ENCODE results near the gene CNTN4.

Gene CNTN4

GRCh38 chr3:2456788-2457187 is 358.1 kb downstream of the CNTN4 start:
- H3K4me3 ChIP-seq (ENCODE audit: low read depth, low read length), result no peak overlapping the region
- in situ Hi-C loops (cut with HindIII; ENCODE audit: low sequenced_read_pairs), result no loop called here
- TF ChIP-seq CTCF (IDR thresholded peaks at IDR 0.05; ENCODE audit: low read depth, low read length, missing control alignments), result no peak
- DNase-seq (ENCODE audit: low read depth), result no peak

- no peak overlapping the region for H3K4me3 ChIP-seq (ENCODE audit: low read depth, low read length)
- TF ChIP-seq CTCF (IDR thresholded peaks at IDR 0.05; ENCODE audit: low read depth, low read length, missing control alignments), result no peak
- no peak for DNase-seq (ENCODE audit: low read depth)
- in situ Hi-C loops (cut with HindIII; ENCODE audit: low sequenced_read_pairs), result no loop called here
These were observed 360.1 kb downstream of the CNTN4 start for GRCh38 chr3:2458816-2459215.

- in situ Hi-C loops (cut with HindIII; ENCODE audit: low sequenced_read_pairs), result no loop called here
- no peak overlapping the region for H3K4me3 ChIP-seq (ENCODE audit: low read depth, low read length)
- TF ChIP-seq CTCF (IDR thresholded peaks at IDR 0.05; ENCODE audit: low read depth, low read length, missing control alignments), result no peak
- no peak for DNase-seq (ENCODE audit: low read depth)
These were observed 367.2 kb downstream of the CNTN4 start for GRCh38 chr3:2465842-2466241.

GRCh38 chr3:2468816-2469215 is 370.1 kb downstream of the CNTN4 start:
- no peak for DNase-seq (ENCODE audit: low read depth)
- in situ Hi-C loops (cut with HindIII; ENCODE audit: low sequenced_read_pairs), result no loop called here
- no peak for TF ChIP-seq CTCF (IDR thresholded peaks at IDR 0.05; ENCODE audit: low read depth, low read length, missing control alignments)
- H3K4me3 ChIP-seq (ENCODE audit: low read depth, low read length), result no peak overlapping the region

- no peak overlapping the region for H3K4me3 ChIP-seq (ENCODE audit: low read depth, low read length)
- no peak for TF ChIP-seq CTCF (IDR thresholded peaks at IDR 0.05; ENCODE audit: low read depth, low read length, missing control alignments)
- in situ Hi-C loops (cut with HindIII; ENCODE audit: low sequenced_read_pairs), result no loop called here
- DNase-seq (ENCODE audit: low read depth), result no peak
These were observed 378.3 kb downstream of the CNTN4 start for GRCh38 chr3:2476996-2477395.

- in situ Hi-C loops (cut with HindIII; ENCODE audit: low sequenced_read_pairs), result no loop called here
- DNase-seq (ENCODE audit: low read depth), result no peak
- TF ChIP-seq CTCF (IDR thresholded peaks at IDR 0.05; ENCODE audit: low read depth, low read length, missing control alignments), result no peak
- no peak overlapping the region for H3K4me3 ChIP-seq (ENCODE audit: low read depth, low read length)
These were observed 379.0 kb downstream of the CNTN4 start for GRCh38 chr3:2477620-2478019.
